ENCODE results near the gene GRIN3B. TPM values are rescaled to one million over a fixed set of nuclear protein-coding genes. Genes with fewer than 3 reads are reported as not detected.
A peak's percentile ranks its signal among the peaks of the same experiment; 100 is the strongest.

GRIN3B gene
- total and polyA plus RNA-seq, 9 of the 15 experiments (the other 6 are each of a cell fraction or from before 2014, with no cell fraction given) = 0.06 to 0.95 (median 0.19) TPM; not detected in 6

GRCh38 chr19:1040476-1041271 is 40.5 kb downstream of the GRIN3B start (continued):
- TF ChIP-seq NELFE (IDR thresholded peaks at IDR 0.05; ENCODE audit: insufficient read depth, insufficient read length) = no peak
- TF ChIP-seq ARHGAP35 (IDR thresholded peaks at IDR 0.05; ENCODE audit: partially characterized antibody) = no peak
- TF ChIP-seq ZEB2 (IDR thresholded peaks at IDR 0.05) = peak; percentile 83
- TF ChIP-seq ELK3 (CRISPR knock-in tag; IDR thresholded peaks at IDR 0.05) = no peak
- TF ChIP-seq COPS2 (conservative IDR thresholded peaks at IDR 0.05) = no peak
- TF ChIP-seq ARID3A (IDR thresholded peaks at IDR 0.05; ENCODE audit: borderline replicate concordance, low read depth, low read length) = peak; percentile 58; the same call in 1 of the 2 replicates
- TF ChIP-seq POLR2H (tag; IDR thresholded peaks at IDR 0.05; ENCODE audit: low read depth) = no peak
- TF ChIP-seq ADNP (tag; IDR thresholded peaks at IDR 0.05) = peak; percentile 93
- no peak for TF ChIP-seq NFXL1 (CRISPR knock-in tag; IDR thresholded peaks at IDR 0.05)
- TF ChIP-seq ZBTB11 (CRISPR knock-in tag; IDR thresholded peaks at IDR 0.05) = no peak
- TF ChIP-seq C11orf30 (IDR thresholded peaks at IDR 0.05; ENCODE audit: low read depth) = no peak
- no peak for TF ChIP-seq GTF3C2 (IDR thresholded peaks at IDR 0.05; ENCODE audit: borderline replicate concordance, extremely low read depth, insufficient read length)
- TF ChIP-seq HCFC1 (IDR thresholded peaks at IDR 0.05; ENCODE audit: low read depth, low read length) = no peak
- TF ChIP-seq ZBTB8A (IDR thresholded peaks at IDR 0.05; ENCODE audit: partially characterized antibody) = no peak
- TF ChIP-seq E2F4 (CRISPR knock-in tag; IDR thresholded peaks at IDR 0.05; ENCODE audit: low read depth) = no peak
- peak; percentile 98 for TF ChIP-seq PTBP1 (IDR thresholded peaks at IDR 0.05; ENCODE audit: low read depth, low read length)
- peak; percentile 62 for TF ChIP-seq NFIC (IDR thresholded peaks at IDR 0.05)

Measured in K562 (cell line).